ENCODE measurements around the gene TSPAN7. TPM values are rescaled to one million over a fixed set of nuclear protein-coding genes. Genes with fewer than 3 reads are reported as not detected.

TSPAN7 gene
- total and polyA plus RNA-seq, 2 donors (not counting 1 experiment from before 2014, with no cell fraction given) = 0.07 to 0.32 TPM

- POLR2A ChIA-PET = no interaction called here
- Histone ChIP-seq H3K4me3 (ENCODE audit: control extremely low read depth in 1 of 5, extremely low read depth in 1 of 5, insufficient read depth in 1 of 5, low read depth in 2 of 5, low read length in 4 of 5) (peak overlapping the region in 4 of 5 experiments; percentile 47 to 60 (median 54)), H3K9me3 (ENCODE audit: control extremely low read depth in 1 of 3, control insufficient read depth in 2 of 3, insufficient read depth in 1 of 3, low read length in 2 of 3) (no peaks in the 10 kb centered on the region), H4K20me1 (ENCODE audit: control insufficient read depth, insufficient read depth, low read length, poor library complexity, severe bottlenecking) (no peaks in the 10 kb centered on the region), H3K79me2 (ENCODE audit: control insufficient read depth, insufficient read depth, low read length) (no peaks in the 10 kb centered on the region), H2AFZ (ENCODE audit: insufficient read depth, low read depth, low read length, poor library complexity, severe bottlenecking) (peak overlapping the region; percentile 65), H3K9ac (ENCODE audit: low read length) (peak overlapping the region; percentile 56), H3K27me3 (replicated peaks in 1 of 4; ENCODE audit: control extremely low read depth in 1 of 4, control insufficient read depth in 3 of 4, insufficient read depth in 4 of 4, low read length in 3 of 4) (peaks cover 0 to 5% (median 1%) of the 10 kb centered on the region in 4 experiments), H3K4me1 (ENCODE audit: control insufficient read depth in 2 of 2, insufficient read depth in 2 of 2, low read length in 2 of 2) (peaks cover 5 to 18% of the 10 kb centered on the region in 2 donors), H3K36me3 (replicated peaks in 1 of 2; ENCODE audit: control extremely low read depth in 1 of 2, control insufficient read depth in 1 of 2, extremely low read depth in 1 of 2, insufficient read depth in 2 of 2, low read length in 1 of 2) (no peaks in the 10 kb centered on the region), H3K27ac (ENCODE audit: low read length in 2 of 2) (no peak overlapping the region), H3K4me2 (replicated peaks; ENCODE audit: low read depth, low read length, poor library complexity, severe bottlenecking) (peak overlapping the region; percentile 72)
- CTCF ChIA-PET = no interaction called here
- peaks cover 7% of the 10 kb centered on the region for H3K4me1 Mint-ChIP-seq
- H3K4me3 Mint-ChIP-seq = peak overlapping the region; percentile 87
- H3K27me3 Mint-ChIP-seq = peaks cover 2% of the 10 kb centered on the region
- intact Hi-C loops (cut with micrococcal nuclease) = no loop called here
- no peak for DNase-seq
- 7% methylated on average over 2 of the region's 9 CpGs for WGBS (ENCODE audit: insufficient coverage)
- TF ChIP-seq EZH2 (IDR thresholded peaks at IDR 0.05; ENCODE audit: borderline replicate concordance, insufficient read depth, low read depth, low read length, poor library complexity, severe bottlenecking) (no peak), CTCF (IDR thresholded peaks at IDR 0.05) (no peak)
- no peak overlapping the region for H3K27ac Mint-ChIP-seq
- ATAC-seq (ENCODE audit: low read depth) = no peak
- no peaks in the 10 kb centered on the region for H3K9me3 Mint-ChIP-seq (ENCODE audit: insufficient read depth)
These were observed 591 bp upstream of the TSPAN7 start for GRCh38 chrX:38560776-38561125.

GRCh38 chrX:38561951-38562719, 793 bp downstream of the TSPAN7 start:
- Histone ChIP-seq H3K9ac (ENCODE audit: low read length) (peak overlapping the region; percentile 57), H3K4me3 (ENCODE audit: control extremely low read depth in 1 of 5, extremely low read depth in 1 of 5, insufficient read depth in 1 of 5, low read depth in 2 of 5, low read length in 4 of 5) (peak overlapping the region in 4 of 5 experiments; percentile 42 to 56 (median 48)), H3K4me1 (ENCODE audit: control insufficient read depth in 2 of 2, insufficient read depth in 2 of 2, low read length in 2 of 2) (peaks cover 5 to 18% of the 10 kb centered on the region in 2 donors), H3K79me2 (ENCODE audit: control insufficient read depth, insufficient read depth, low read length) (no peaks in the 10 kb centered on the region), H4K20me1 (ENCODE audit: control insufficient read depth, insufficient read depth, low read length, poor library complexity, severe bottlenecking) (no peaks in the 10 kb centered on the region), H3K9me3 (ENCODE audit: control extremely low read depth in 1 of 3, control insufficient read depth in 2 of 3, insufficient read depth in 1 of 3, low read length in 2 of 3) (no peaks in the 10 kb centered on the region), H2AFZ (ENCODE audit: insufficient read depth, low read depth, low read length, poor library complexity, severe bottlenecking) (peak overlapping the region; percentile 55), H3K36me3 (replicated peaks in 1 of 2; ENCODE audit: control extremely low read depth in 1 of 2, control insufficient read depth in 1 of 2, extremely low read depth in 1 of 2, insufficient read depth in 2 of 2, low read length in 1 of 2) (no peaks in the 10 kb centered on the region), H3K27ac (ENCODE audit: low read length in 2 of 2) (no peak overlapping the region), H3K27me3 (replicated peaks in 1 of 4; ENCODE audit: control extremely low read depth in 1 of 4, control insufficient read depth in 3 of 4, insufficient read depth in 4 of 4, low read length in 3 of 4) (peaks cover 0 to 5% (median 1%) of the 10 kb centered on the region in 4 experiments), H3K4me2 (replicated peaks; ENCODE audit: low read depth, low read length, poor library complexity, severe bottlenecking) (peak overlapping the region; percentile 79)
- H3K4me1 Mint-ChIP-seq = peaks cover 7% of the 10 kb centered on the region
- H3K27ac Mint-ChIP-seq = no peak overlapping the region
- ChIA-PET CTCF (no interaction called here), POLR2A (no interaction called here)
- DNase-seq (peak; percentile 16), ATAC-seq (ENCODE audit: low read depth) (no peak)
- WGBS (ENCODE audit: insufficient coverage) = 0% methylated on average over 10 of the region's 38 CpGs
- intact Hi-C loops (cut with micrococcal nuclease) = no loop called here
- no peaks in the 10 kb centered on the region for H3K9me3 Mint-ChIP-seq (ENCODE audit: insufficient read depth)
- H3K27me3 Mint-ChIP-seq = peaks cover 2% of the 10 kb centered on the region
- H3K4me3 Mint-ChIP-seq = peak overlapping the region; percentile 87
- TF ChIP-seq CTCF (IDR thresholded peaks at IDR 0.05) = no peak

All from B cell (primary cell).